ENCODE measurements around the gene ATP7A. TPM values are rescaled to one million over a fixed set of nuclear protein-coding genes. Genes with fewer than 3 reads are reported as not detected.

Gene ATP7A
- total RNA-seq, 1 experiment from 2014 or later, result 6.3 TPM

DNA sequence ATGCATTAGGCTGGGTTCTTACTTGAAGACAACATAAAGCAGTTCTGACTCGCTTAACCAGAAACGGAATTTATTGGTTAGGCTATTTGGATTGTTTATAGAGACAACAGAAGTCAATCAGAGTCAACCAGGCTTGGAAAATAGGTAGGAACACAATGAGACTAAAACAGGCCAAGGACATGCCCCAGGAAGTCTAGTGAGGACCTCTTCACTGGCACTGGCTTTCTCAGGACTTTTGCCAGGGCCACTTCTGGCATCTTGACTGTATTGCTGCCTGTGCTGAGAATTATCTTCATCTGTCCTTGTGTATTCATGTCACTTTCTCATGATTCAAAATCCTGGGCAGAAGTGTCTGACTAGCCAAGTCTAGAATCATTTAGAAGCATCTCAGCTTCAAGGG lies 39.3 kb downstream of the ATP7A start:
- Histone ChIP-seq H3K79me2 (ENCODE audit: low read length) (no peaks in the 10 kb centered on the region), H3K4me3 (ENCODE audit: low read length) (no peak overlapping the region), H3K9me2 (replicated peaks; ENCODE audit: insufficient read depth, low read length) (no peaks in the 10 kb centered on the region), H3K4me2 (ENCODE audit: low read depth, low read length, poor library complexity, severe bottlenecking) (no peak overlapping the region), H3K27me3 (ENCODE audit: low read length) (no peaks in the 10 kb centered on the region), H3K4me1 (ENCODE audit: low read length) (no peaks in the 10 kb centered on the region), H3K9ac (ENCODE audit: low read length) (no peak overlapping the region), H3K36me3 (ENCODE audit: insufficient read depth, low read length) (no peaks in the 10 kb centered on the region), H4K20me1 (ENCODE audit: insufficient read depth, low read depth, low read length) (no peaks in the 10 kb centered on the region), H3K27ac (ENCODE audit: low read length) (no peak overlapping the region), H2AFZ (ENCODE audit: low read length) (no peak overlapping the region), H3K9me3 (ENCODE audit: low read length) (no peaks in the 10 kb centered on the region)
- no peak for DNase-seq

DNA sequence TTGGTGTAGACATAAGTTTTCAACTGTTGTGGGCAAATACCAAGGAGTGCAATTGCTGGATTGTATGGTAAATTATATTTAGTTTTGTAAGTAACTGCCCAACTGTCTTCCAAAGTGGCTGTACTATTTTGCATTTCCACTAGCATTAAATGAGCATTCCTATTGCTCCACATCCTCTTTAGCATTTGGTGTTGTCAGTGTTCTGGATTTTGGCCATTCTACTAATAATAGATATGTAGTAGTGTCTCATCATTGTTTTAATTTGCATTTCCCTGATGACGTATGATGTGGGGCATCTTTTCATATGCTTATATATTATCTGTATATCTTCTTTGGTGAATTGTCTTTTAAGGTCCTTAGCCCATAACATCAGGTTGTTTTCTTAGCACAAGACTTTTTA lies 41.7 kb downstream of the ATP7A start:
- Histone ChIP-seq H3K4me2 (ENCODE audit: low read depth, low read length, poor library complexity, severe bottlenecking) (no peak overlapping the region), H2AFZ (ENCODE audit: low read length) (no peak overlapping the region), H3K27ac (ENCODE audit: low read length) (no peak overlapping the region), H4K20me1 (ENCODE audit: insufficient read depth, low read depth, low read length) (no peaks in the 10 kb centered on the region), H3K4me3 (ENCODE audit: low read length) (no peak overlapping the region), H3K9me3 (ENCODE audit: low read length) (no peaks in the 10 kb centered on the region; the same call in 1 of the 2 replicates), H3K9ac (ENCODE audit: low read length) (no peak overlapping the region), H3K79me2 (ENCODE audit: low read length) (no peaks in the 10 kb centered on the region), H3K4me1 (ENCODE audit: low read length) (no peaks in the 10 kb centered on the region), H3K9me2 (replicated peaks; ENCODE audit: insufficient read depth, low read length) (no peaks in the 10 kb centered on the region), H3K36me3 (ENCODE audit: insufficient read depth, low read length) (no peaks in the 10 kb centered on the region), H3K27me3 (ENCODE audit: low read length) (no peaks in the 10 kb centered on the region)
- no peak for DNase-seq

DNA sequence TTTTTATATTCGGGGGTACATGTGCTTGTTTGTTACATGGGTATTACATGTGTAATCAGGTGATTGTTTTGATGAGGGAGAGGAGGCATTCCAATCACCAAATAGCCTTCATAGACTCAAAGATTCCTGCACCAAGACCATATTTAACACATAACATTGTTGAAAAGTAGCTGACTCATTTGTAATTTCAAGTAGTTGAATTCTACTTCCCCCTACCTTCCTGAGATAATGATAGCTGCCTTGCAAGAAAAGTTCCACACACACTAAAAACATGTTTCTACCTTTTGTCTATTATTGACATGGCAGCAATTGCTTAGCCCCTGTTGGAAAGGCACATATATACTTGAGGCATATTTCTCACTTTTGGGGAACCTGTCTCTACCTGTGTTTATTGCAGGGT lies 42.8 kb downstream of the ATP7A start:
- no peaks in the 10 kb centered on the region; the same call in 1 of the 2 replicates for H3K9me3 ChIP-seq (ENCODE audit: low read length)
- no peak overlapping the region for H3K4me2 ChIP-seq (ENCODE audit: low read depth, low read length, poor library complexity, severe bottlenecking)
- DNase-seq, result no peak
- H2AFZ ChIP-seq (ENCODE audit: low read length), result no peak overlapping the region
- no peak overlapping the region for H3K27ac ChIP-seq (ENCODE audit: low read length)
- no peaks in the 10 kb centered on the region for H3K36me3 ChIP-seq (ENCODE audit: insufficient read depth, low read length)
- no peak overlapping the region for H3K4me3 ChIP-seq (ENCODE audit: low read length)
- no peaks in the 10 kb centered on the region for H3K79me2 ChIP-seq (ENCODE audit: low read length)
- H4K20me1 ChIP-seq (ENCODE audit: insufficient read depth, low read depth, low read length), result no peaks in the 10 kb centered on the region
- no peaks in the 10 kb centered on the region for H3K27me3 ChIP-seq (ENCODE audit: low read length)
- no peak overlapping the region for H3K9ac ChIP-seq (ENCODE audit: low read length)
- no peaks in the 10 kb centered on the region for H3K9me2 ChIP-seq (replicated peaks; ENCODE audit: insufficient read depth, low read length)
- no peaks in the 10 kb centered on the region for H3K4me1 ChIP-seq (ENCODE audit: low read length)

DNA sequence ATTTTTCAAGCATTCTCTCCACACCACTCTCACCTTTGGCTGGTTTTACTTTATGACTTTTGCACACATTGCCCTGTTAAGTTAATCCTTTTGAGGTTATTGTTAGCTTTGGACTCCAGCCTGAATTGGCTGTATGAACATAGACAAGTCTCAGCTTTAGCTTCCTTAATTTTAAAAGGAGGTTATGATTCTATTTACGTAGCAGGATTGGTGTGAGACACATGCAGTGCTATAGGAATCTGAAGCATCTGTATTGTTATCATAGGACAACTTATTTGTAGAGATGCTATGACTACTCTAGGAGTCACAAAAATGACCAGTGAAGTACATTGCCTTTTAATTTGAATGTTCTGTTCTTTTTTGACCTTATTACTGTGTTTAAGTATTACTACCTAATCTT lies 43.2 kb downstream of the ATP7A start:
- no peaks in the 10 kb centered on the region for H3K9me2 ChIP-seq (replicated peaks; ENCODE audit: insufficient read depth, low read length)
- H3K9me3 ChIP-seq (ENCODE audit: low read length), result no peaks in the 10 kb centered on the region; the same call in 1 of the 2 replicates
- DNase-seq, result no peak
- H3K27ac ChIP-seq (ENCODE audit: low read length), result no peak overlapping the region
- H3K4me2 ChIP-seq (ENCODE audit: low read depth, low read length, poor library complexity, severe bottlenecking), result no peak overlapping the region
- H3K4me1 ChIP-seq (ENCODE audit: low read length), result no peaks in the 10 kb centered on the region
- H3K27me3 ChIP-seq (ENCODE audit: low read length), result no peaks in the 10 kb centered on the region
- no peaks in the 10 kb centered on the region for H4K20me1 ChIP-seq (ENCODE audit: insufficient read depth, low read depth, low read length)
- H2AFZ ChIP-seq (ENCODE audit: low read length), result no peak overlapping the region
- no peak overlapping the region for H3K9ac ChIP-seq (ENCODE audit: low read length)
- no peaks in the 10 kb centered on the region for H3K79me2 ChIP-seq (ENCODE audit: low read length)
- no peaks in the 10 kb centered on the region for H3K36me3 ChIP-seq (ENCODE audit: insufficient read depth, low read length)
- H3K4me3 ChIP-seq (ENCODE audit: low read length), result no peak overlapping the region

DNA sequence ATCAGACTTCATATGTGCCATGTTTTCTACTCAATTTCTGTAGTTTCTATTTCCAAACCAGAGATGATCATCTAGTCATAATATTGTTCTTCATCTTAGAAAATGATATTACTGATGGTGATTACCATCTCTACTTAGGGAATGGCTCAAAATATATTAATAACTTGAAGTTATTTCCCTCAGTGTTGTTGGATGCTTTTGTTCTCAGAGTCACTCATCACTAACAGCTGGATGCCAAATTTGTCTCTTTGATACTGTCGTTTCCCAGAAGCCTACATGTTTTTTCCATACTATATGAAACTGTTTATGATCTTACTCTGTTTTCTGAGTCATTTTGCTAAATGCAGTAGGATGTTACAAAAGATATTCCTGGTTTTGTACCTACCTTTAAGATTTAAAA lies 50.1 kb downstream of the ATP7A start:
- Histone ChIP-seq H3K27ac (ENCODE audit: low read length) (no peak overlapping the region), H2AFZ (ENCODE audit: low read length) (no peak overlapping the region), H3K4me3 (ENCODE audit: low read length) (no peak overlapping the region), H3K9ac (ENCODE audit: low read length) (no peak overlapping the region), H3K9me2 (replicated peaks; ENCODE audit: insufficient read depth, low read length) (no peaks in the 10 kb centered on the region), H4K20me1 (ENCODE audit: insufficient read depth, low read depth, low read length) (no peaks in the 10 kb centered on the region), H3K9me3 (ENCODE audit: low read length) (peaks cover 4% of the 10 kb centered on the region; the same call in 1 of the 2 replicates), H3K4me1 (ENCODE audit: low read length) (no peaks in the 10 kb centered on the region), H3K36me3 (ENCODE audit: insufficient read depth, low read length) (no peaks in the 10 kb centered on the region), H3K27me3 (ENCODE audit: low read length) (no peaks in the 10 kb centered on the region), H3K79me2 (ENCODE audit: low read length) (no peaks in the 10 kb centered on the region), H3K4me2 (ENCODE audit: low read depth, low read length, poor library complexity, severe bottlenecking) (no peak overlapping the region)
- no peak for DNase-seq

DNA sequence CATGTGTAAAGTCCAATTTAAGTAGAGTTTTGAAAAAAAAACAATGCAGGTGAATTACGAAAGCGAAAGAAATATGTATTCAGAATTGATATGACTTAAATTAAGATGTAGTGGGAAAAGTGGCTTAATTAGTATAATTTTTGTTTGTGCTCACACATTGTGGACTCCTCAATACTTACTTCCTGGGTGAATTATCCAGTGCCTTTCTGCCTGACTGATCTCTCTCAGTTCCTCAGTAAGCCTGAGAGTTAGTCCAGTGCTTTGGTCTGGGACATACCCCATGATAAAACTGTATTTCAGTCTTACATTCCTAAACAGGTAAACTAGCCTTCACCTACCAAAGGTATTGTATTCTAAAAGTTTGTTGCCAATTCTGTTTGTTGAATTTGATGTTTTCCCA lies 50.6 kb downstream of the ATP7A start:
- H3K9me3 ChIP-seq (ENCODE audit: low read length), result peaks cover 5% of the 10 kb centered on the region; the same call in 1 of the 2 replicates
- H2AFZ ChIP-seq (ENCODE audit: low read length), result no peak overlapping the region
- no peak overlapping the region for H3K27ac ChIP-seq (ENCODE audit: low read length)
- H3K4me3 ChIP-seq (ENCODE audit: low read length), result no peak overlapping the region
- H3K79me2 ChIP-seq (ENCODE audit: low read length), result no peaks in the 10 kb centered on the region
- H3K9ac ChIP-seq (ENCODE audit: low read length), result no peak overlapping the region
- DNase-seq, result no peak
- no peaks in the 10 kb centered on the region for H3K9me2 ChIP-seq (replicated peaks; ENCODE audit: insufficient read depth, low read length)
- H3K4me2 ChIP-seq (ENCODE audit: low read depth, low read length, poor library complexity, severe bottlenecking), result no peak overlapping the region
- no peaks in the 10 kb centered on the region for H3K27me3 ChIP-seq (ENCODE audit: low read length)
- no peaks in the 10 kb centered on the region for H3K4me1 ChIP-seq (ENCODE audit: low read length)
- H3K36me3 ChIP-seq (ENCODE audit: insufficient read depth, low read length), result no peaks in the 10 kb centered on the region
- no peaks in the 10 kb centered on the region for H4K20me1 ChIP-seq (ENCODE audit: insufficient read depth, low read depth, low read length)

DNA sequence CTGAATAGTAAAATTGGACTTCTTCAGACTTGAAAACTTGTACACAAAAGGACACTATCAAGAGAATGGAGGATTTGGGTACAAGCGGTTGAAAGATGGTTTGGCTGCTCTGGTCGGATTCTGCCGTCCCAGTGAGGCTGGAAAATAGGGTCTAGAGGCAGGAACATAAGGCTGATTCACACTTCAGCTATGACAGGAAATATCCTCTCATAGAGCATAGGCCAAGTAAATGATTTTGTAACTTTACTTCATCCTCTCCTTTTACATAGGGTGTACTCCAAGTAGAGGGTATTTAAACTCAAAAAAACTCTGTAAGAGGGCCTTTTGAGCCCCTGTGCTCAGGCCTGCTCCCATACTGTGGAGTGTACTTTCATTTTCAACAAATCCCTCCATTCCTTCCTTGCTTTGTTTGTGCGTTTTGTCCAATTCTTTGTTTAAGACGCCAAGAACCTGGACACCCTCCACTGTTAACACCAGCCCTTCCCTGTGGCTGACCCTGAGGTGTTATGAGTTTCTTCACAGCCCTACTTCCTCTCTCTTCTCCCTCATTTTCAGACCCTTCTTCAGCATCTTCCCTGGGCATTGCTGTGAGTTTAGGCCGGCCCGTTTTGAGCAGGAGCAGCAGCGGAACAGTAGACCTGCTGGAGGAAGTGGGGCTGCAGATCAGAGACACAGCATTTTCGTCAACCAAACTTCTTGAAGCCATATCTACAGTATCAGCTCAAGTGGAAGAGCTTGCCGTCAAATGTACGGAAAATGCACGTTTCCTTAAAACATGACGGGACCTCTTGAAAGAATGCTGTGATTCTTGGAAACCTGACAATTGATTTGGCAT lies 51.8 kb downstream of the ATP7A start:
- Histone ChIP-seq H3K4me2 (ENCODE audit: low read depth, low read length, poor library complexity, severe bottlenecking) (no peak overlapping the region), H3K36me3 (ENCODE audit: insufficient read depth, low read length) (no peaks in the 10 kb centered on the region), H3K79me2 (ENCODE audit: low read length) (no peaks in the 10 kb centered on the region), H3K4me3 (ENCODE audit: low read length) (no peak overlapping the region), H3K9me2 (replicated peaks; ENCODE audit: insufficient read depth, low read length) (no peaks in the 10 kb centered on the region), H2AFZ (ENCODE audit: low read length) (no peak overlapping the region), H3K27me3 (ENCODE audit: low read length) (no peaks in the 10 kb centered on the region), H3K9ac (ENCODE audit: low read length) (no peak overlapping the region), H4K20me1 (ENCODE audit: insufficient read depth, low read depth, low read length) (no peaks in the 10 kb centered on the region), H3K27ac (ENCODE audit: low read length) (no peak overlapping the region), H3K9me3 (ENCODE audit: low read length) (peaks cover 5% of the 10 kb centered on the region; the same call in 1 of the 2 replicates), H3K4me1 (ENCODE audit: low read length) (no peaks in the 10 kb centered on the region)
- no peak for DNase-seq

DNA sequence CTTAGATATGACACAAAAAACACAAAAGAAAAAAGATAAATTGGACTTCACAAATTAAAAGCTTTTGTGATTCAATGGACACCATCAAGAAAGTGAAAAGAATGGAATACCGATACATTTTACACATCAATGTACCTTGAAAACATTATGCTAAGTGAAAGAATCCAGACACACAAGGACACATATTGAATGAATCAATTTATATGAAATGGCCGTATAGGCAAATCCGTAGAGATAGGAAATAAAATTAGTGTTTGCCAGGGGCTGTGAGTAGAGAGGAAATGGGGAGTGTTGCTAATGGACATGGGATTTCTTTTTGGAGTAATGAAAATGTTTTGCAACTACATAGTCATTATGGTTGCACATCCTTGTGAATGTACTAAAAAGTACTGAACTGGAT lies 55.9 kb downstream of the ATP7A start:
- no peak for DNase-seq
- H3K4me1 ChIP-seq (ENCODE audit: low read length), result no peaks in the 10 kb centered on the region
- H3K9me3 ChIP-seq (ENCODE audit: low read length), result peaks cover 5% of the 10 kb centered on the region; the same call in 1 of the 2 replicates
- no peak overlapping the region for H2AFZ ChIP-seq (ENCODE audit: low read length)
- no peaks in the 10 kb centered on the region for H4K20me1 ChIP-seq (ENCODE audit: insufficient read depth, low read depth, low read length)
- no peak overlapping the region for H3K27ac ChIP-seq (ENCODE audit: low read length)
- H3K27me3 ChIP-seq (ENCODE audit: low read length), result no peaks in the 10 kb centered on the region
- H3K9me2 ChIP-seq (replicated peaks; ENCODE audit: insufficient read depth, low read length), result no peaks in the 10 kb centered on the region
- no peak overlapping the region for H3K9ac ChIP-seq (ENCODE audit: low read length)
- H3K4me2 ChIP-seq (ENCODE audit: low read depth, low read length, poor library complexity, severe bottlenecking), result no peak overlapping the region
- no peaks in the 10 kb centered on the region for H3K79me2 ChIP-seq (ENCODE audit: low read length)
- H3K36me3 ChIP-seq (ENCODE audit: insufficient read depth, low read length), result no peaks in the 10 kb centered on the region
- no peak overlapping the region for H3K4me3 ChIP-seq (ENCODE audit: low read length)
